Measurements from ENCODE around the gene FOCAD. TPM values are rescaled to one million over a fixed set of nuclear protein-coding genes. Genes with fewer than 3 reads are reported as not detected.

Gene FOCAD
- total RNA-seq, 2 experiments from 2014 or later, result 32.7 to 37.7 TPM

- no peak for DNase-seq
- H3K36me3 Mint-ChIP-seq, result peaks cover 32% of the 10 kb centered on the region
- H3K27ac Mint-ChIP-seq, result peak overlapping the region; percentile 66
- ATAC-seq, result no peak
- H3K9me3 Mint-ChIP-seq (ENCODE audit: low read depth), result no peaks in the 10 kb centered on the region
- CTCF ChIA-PET, result no interaction called here
- H3K27me3 Mint-ChIP-seq, result no peaks in the 10 kb centered on the region
- peaks cover 20% of the 10 kb centered on the region for H3K4me1 Mint-ChIP-seq
- peak overlapping the region; percentile 51 for H3K4me3 Mint-ChIP-seq
These were observed 41.6 kb downstream of the FOCAD start for GRCh38 chr9:20725675-20726074.

DNA sequence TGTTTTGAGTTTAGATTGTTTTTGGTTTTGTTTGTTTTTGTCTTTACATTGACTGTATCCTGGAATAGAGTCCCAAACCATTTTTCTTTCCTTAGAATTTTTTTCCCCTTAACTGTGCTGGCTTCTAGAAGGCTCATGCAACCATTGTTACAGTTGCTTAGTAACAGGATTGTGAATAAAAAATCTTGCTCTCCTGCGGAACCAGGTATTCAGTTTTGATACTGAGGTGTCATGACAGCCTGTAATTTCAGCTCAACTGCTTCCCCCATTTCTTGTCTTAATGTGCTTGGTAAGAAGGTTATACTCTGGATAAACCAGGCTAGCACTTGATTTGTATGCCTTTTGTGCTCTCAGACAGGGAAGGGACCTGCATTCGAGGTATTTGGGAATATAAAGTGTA, 42.1 kb downstream of the FOCAD start:
- H3K27ac Mint-ChIP-seq, result no peak overlapping the region
- no peaks in the 10 kb centered on the region for H3K27me3 Mint-ChIP-seq
- H3K4me1 Mint-ChIP-seq, result peaks cover 20% of the 10 kb centered on the region
- DNase-seq (no peak), ATAC-seq (no peak)
- CTCF ChIA-PET, result interaction anchor here (1.2 kb wide), 1 partner anchor 12 kb away, joined by 3 read pairs; no protein-coding TSS in a partner anchor
- H3K9me3 Mint-ChIP-seq (ENCODE audit: low read depth), result no peaks in the 10 kb centered on the region
- peaks cover 30% of the 10 kb centered on the region for H3K36me3 Mint-ChIP-seq
- H3K4me3 Mint-ChIP-seq, result peak overlapping the region; percentile 51

- peaks cover 28% of the 10 kb centered on the region for H3K36me3 Mint-ChIP-seq
- H3K27me3 Mint-ChIP-seq, result no peaks in the 10 kb centered on the region
- CTCF ChIA-PET, result no interaction called here
- H3K4me1 Mint-ChIP-seq, result peaks cover 19% of the 10 kb centered on the region
- ATAC-seq (no peak), DNase-seq (no peak)
- H3K9me3 Mint-ChIP-seq (ENCODE audit: low read depth), result no peaks in the 10 kb centered on the region
- no peak overlapping the region for H3K4me3 Mint-ChIP-seq
- no peak overlapping the region for H3K27ac Mint-ChIP-seq
These were observed 44.6 kb downstream of the FOCAD start for GRCh38 chr9:20728493-20729220.

DNA sequence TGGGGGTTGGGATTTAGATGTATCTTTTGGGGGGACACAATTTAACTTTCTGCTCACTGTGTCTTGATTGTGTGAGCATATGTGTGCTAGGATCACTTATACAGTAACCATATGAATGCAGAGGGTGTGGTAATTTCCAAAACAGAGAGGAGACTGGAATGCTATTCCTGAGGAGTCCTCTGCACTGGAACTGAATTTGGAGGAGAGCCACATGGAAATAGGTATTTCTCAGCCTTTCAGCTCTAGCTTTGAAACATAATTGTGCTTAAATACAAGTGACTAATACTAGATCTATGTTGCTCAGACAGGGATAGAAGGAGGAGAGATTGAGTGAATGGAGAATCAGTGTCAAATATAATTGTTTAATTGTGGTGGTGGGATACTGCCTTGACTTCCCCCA, 45.5 kb downstream of the FOCAD start:
- Mint-ChIP-seq H3K9me3 (ENCODE audit: low read depth) (no peaks in the 10 kb centered on the region), H3K27me3 (no peaks in the 10 kb centered on the region), H3K27ac (no peak overlapping the region), H3K4me3 (no peak overlapping the region), H3K4me1 (peaks cover 19% of the 10 kb centered on the region), H3K36me3 (peaks cover 23% of the 10 kb centered on the region)
- no peak for ATAC-seq
- CTCF ChIA-PET, result no interaction called here
- DNase-seq, result no peak

DNA sequence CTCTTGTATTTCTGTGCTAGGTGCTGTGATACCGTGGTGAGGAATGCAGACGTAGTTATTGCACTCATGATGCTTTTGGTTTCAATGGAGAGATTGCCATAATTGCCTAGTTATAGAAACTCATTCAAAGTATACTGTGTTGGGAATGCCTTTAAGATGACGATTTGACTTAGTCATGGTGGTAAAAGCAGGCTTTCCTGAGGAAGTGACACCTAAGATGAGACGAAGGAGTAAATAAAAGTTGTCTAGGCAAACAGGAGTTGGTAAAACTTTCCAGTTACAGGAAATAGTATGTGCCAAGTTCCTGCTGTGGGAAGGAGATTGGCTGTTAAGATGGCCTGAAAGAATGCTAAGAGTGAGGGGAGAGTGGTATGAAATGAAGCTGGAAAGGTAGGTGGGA, 48.1 kb downstream of the FOCAD start:
- DNase-seq (no peak), ATAC-seq (no peak)
- no peak overlapping the region for H3K4me3 Mint-ChIP-seq
- H3K27ac Mint-ChIP-seq, result no peak overlapping the region
- no peaks in the 10 kb centered on the region for H3K9me3 Mint-ChIP-seq (ENCODE audit: low read depth)
- CTCF ChIA-PET, result no interaction called here
- peaks cover 5% of the 10 kb centered on the region for H3K4me1 Mint-ChIP-seq
- no peaks in the 10 kb centered on the region for H3K27me3 Mint-ChIP-seq
- peaks cover 14% of the 10 kb centered on the region for H3K36me3 Mint-ChIP-seq

DNA sequence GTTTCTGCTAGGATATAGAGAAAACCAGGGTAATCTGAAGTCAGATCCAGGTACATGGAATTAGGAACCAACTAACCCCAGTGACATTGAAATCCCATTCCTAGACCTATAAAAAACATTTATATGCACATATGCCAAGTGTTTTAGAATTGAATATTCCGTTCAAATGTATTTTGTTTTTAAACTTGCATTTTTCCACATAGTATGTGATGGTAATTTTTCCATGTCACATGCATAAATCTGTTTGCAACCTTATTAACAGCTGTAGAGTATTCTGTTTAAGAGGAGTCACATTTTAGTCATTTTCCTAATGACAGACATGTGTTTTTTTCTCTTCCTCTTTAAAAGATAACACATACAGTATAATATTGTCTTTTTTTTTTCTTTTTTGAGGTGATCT, 50.2 kb downstream of the FOCAD start:
- Mint-ChIP-seq H3K9me3 (ENCODE audit: low read depth) (no peaks in the 10 kb centered on the region), H3K36me3 (peaks cover 17% of the 10 kb centered on the region), H3K4me3 (no peak overlapping the region), H3K4me1 (peaks cover 4% of the 10 kb centered on the region), H3K27me3 (no peaks in the 10 kb centered on the region), H3K27ac (no peak overlapping the region)
- CTCF ChIA-PET, result no interaction called here
- ATAC-seq (no peak), DNase-seq (no peak)

DNA sequence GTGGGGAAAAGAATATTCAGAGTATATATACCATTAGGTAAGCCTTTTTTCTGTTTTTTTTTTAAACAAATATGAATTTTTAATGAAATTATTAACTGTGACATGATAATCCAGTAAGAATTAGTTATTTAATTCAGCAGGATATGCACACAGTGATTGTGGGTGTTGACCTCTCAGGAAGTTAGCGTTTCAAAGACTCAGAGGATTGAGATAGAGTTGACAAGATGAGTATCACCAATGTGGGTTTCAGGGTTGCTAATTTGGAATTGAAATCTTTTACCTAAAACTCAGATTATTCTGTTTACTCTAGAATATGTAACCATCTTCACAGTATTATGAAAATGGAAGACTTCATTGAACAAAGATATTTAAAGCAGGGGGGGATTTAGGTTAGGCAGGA, 56.2 kb downstream of the FOCAD start:
- H3K27ac Mint-ChIP-seq, result peak overlapping the region; percentile 44
- peaks cover 10% of the 10 kb centered on the region for H3K4me1 Mint-ChIP-seq
- H3K4me3 Mint-ChIP-seq, result no peak overlapping the region
- peaks cover 26% of the 10 kb centered on the region for H3K36me3 Mint-ChIP-seq
- ATAC-seq, result peak; percentile 23
- no peaks in the 10 kb centered on the region for H3K27me3 Mint-ChIP-seq
- DNase-seq, result no peak
- CTCF ChIA-PET, result no interaction called here
- no peaks in the 10 kb centered on the region for H3K9me3 Mint-ChIP-seq (ENCODE audit: low read depth)

DNA sequence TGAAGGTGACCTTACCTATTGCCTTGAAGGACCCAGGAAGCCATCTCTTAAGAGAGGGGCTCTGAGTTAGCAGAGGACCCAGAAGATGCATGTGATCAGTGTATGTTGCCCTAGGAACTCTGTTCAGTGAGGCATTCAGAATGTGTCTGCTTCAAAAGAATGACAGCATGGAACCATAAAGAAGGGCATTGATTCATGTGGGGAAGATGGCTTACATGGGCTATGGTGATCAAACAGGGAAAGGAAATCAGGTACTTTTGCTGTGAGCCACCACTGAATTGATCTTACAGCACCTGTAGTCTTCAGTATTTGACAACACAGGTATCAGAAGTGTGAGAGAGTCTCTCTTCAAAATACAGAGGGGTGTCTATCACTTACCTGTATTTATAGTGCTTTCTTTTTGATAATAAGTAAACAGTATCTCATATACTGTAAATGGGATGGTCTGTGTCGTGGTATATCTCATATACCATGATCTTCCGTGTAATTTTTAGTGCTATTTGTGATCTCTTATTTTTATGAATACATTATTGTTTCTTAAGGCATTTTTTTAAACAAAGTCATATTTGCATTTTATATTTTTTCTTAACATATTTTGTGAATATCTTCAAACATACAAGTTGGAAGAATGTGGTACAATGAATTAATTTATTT, 57.0 kb downstream of the FOCAD start:
- Mint-ChIP-seq H3K4me1 (peaks cover 10% of the 10 kb centered on the region), H3K4me3 (no peak overlapping the region), H3K27me3 (no peaks in the 10 kb centered on the region), H3K9me3 (ENCODE audit: low read depth) (no peaks in the 10 kb centered on the region), H3K27ac (no peak overlapping the region), H3K36me3 (peaks cover 26% of the 10 kb centered on the region)
- DNase-seq, result no peak
- CTCF ChIA-PET, result no interaction called here
- ATAC-seq, result no peak

GRCh38 chr9:20742833-20743232, 58.8 kb downstream of the FOCAD start:
- no peak for ATAC-seq
- no peak for DNase-seq
- no peak overlapping the region for H3K27ac Mint-ChIP-seq
- CTCF ChIA-PET, result interaction anchor here (1.4 kb wide), 1 partner anchor 14 kb away, joined by 4 read pairs; no protein-coding TSS in a partner anchor
- H3K9me3 Mint-ChIP-seq (ENCODE audit: low read depth), result no peaks in the 10 kb centered on the region
- peaks cover 10% of the 10 kb centered on the region for H3K4me1 Mint-ChIP-seq
- H3K4me3 Mint-ChIP-seq, result no peak overlapping the region
- peaks cover 25% of the 10 kb centered on the region for H3K36me3 Mint-ChIP-seq
- no peaks in the 10 kb centered on the region for H3K27me3 Mint-ChIP-seq

- Mint-ChIP-seq H3K27ac (no peak overlapping the region), H3K4me1 (peaks cover 10% of the 10 kb centered on the region), H3K4me3 (no peak overlapping the region), H3K36me3 (peaks cover 19% of the 10 kb centered on the region), H3K9me3 (ENCODE audit: low read depth) (no peaks in the 10 kb centered on the region), H3K27me3 (no peaks in the 10 kb centered on the region)
- CTCF ChIA-PET, result interaction anchor here (1.4 to 1.6 kb wide), 2 partner anchors 11 to 13 kb away, joined by 4 read pairs; no protein-coding TSS in a partner anchor
- no peak for ATAC-seq
- DNase-seq, result no peak
These were observed 60.1 kb downstream of the FOCAD start for GRCh38 chr9:20744036-20744630.

- ATAC-seq (no peak), DNase-seq (no peak)
- Mint-ChIP-seq H3K9me3 (ENCODE audit: low read depth) (no peaks in the 10 kb centered on the region), H3K27ac (no peak overlapping the region), H3K4me1 (no peaks in the 10 kb centered on the region), H3K36me3 (peaks cover 10% of the 10 kb centered on the region), H3K27me3 (no peaks in the 10 kb centered on the region), H3K4me3 (no peak overlapping the region)
- CTCF ChIA-PET, result no interaction called here
These were observed 62.9 kb downstream of the FOCAD start for GRCh38 chr9:20746967-20747366.

- Mint-ChIP-seq H3K4me1 (no peaks in the 10 kb centered on the region), H3K4me3 (no peak overlapping the region), H3K27me3 (no peaks in the 10 kb centered on the region), H3K9me3 (ENCODE audit: low read depth) (no peaks in the 10 kb centered on the region), H3K27ac (no peak overlapping the region), H3K36me3 (peaks cover 2% of the 10 kb centered on the region)
- ATAC-seq (no peak), DNase-seq (no peak)
- CTCF ChIA-PET, result no interaction called here
These were observed 65.6 kb downstream of the FOCAD start for GRCh38 chr9:20749496-20750198.

DNA sequence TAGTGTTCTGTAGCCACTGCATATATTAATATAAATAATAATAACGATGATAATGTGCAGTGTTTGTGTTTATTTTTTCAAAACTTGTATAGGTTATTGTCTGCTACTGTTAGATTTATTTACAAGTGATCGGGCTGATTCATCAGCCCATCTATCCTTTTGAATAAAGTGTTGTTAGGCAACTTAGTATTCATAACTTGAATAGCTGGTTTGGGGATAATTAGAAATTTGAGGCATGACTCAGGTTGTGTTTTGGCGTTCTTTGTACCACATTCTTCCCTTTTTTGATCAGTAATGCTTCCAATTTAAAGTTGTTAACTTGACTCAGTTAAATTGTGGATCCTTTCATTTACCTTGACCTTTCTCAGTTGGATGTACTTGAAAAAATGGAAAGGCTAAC, 69.7 kb downstream of the FOCAD start:
- Mint-ChIP-seq H3K27me3 (no peaks in the 10 kb centered on the region), H3K36me3 (peaks cover 10% of the 10 kb centered on the region), H3K4me3 (no peak overlapping the region), H3K27ac (no peak overlapping the region), H3K9me3 (ENCODE audit: low read depth) (no peaks in the 10 kb centered on the region), H3K4me1 (no peaks in the 10 kb centered on the region)
- no peak for ATAC-seq
- DNase-seq, result no peak
- CTCF ChIA-PET, result interaction anchor here (0.5 kb wide), 1 partner anchor 142 kb away, joined by 3 read pairs; no protein-coding TSS in a partner anchor
